K562 (cell line): ENCODE data around the gene LYRM1. TPM values are rescaled to one million over a fixed set of nuclear protein-coding genes. Genes with fewer than 3 reads are reported as not detected.

Experiments used
- EP300 ChIP-seq: IDR thresholded peaks from 2 replicates; pipeline ENCODE4 v1.6.1; 2012; ENCODE audit warnings: low read length, improper control_type of control experiment
- ETV1 ChIP-seq: fragments of 450-650 bp; conservative IDR thresholded peaks from 2 replicates; pipeline ENCODE4 v1.6.1; 2016; ENCODE audit warnings: missing genetic modification characterization, control low read depth, low read depth, missing compliant biosample characterization
- ETV6 ChIP-seq, 3 experiments: fragments of 150-350 bp in 1 of 3; sonication (generic) in 1 of 3; formaldehyde crosslinking in 1 of 3; IDR thresholded peaks; 2 replicates each; pipeline versions ENCODE4 v1.6.1 to v1.8.0; 2014 to 2022; ENCODE audit warnings: borderline replicate concordance in 2 of 3, low read depth in 2 of 3, antibody characterized with exemption in 1 of 3, low read length in 1 of 3, mild to moderate bottlenecking in 1 of 3, missing genetic modification reagents in 1 of 3
- FOXA3 ChIP-seq, 2 experiments: fragments of 450-650 bp in 1 of 2; sonication (generic) in 1 of 2; formaldehyde crosslinking; IDR thresholded peaks in 1 of 2; conservative IDR thresholded peaks in 1 of 2; 2 replicates each; pipeline versions ENCODE4 v1.4.0 to v1.8.0; 2020 to 2022; ENCODE audit warnings: mild to moderate bottlenecking in 2 of 2, missing genetic modification reagents in 1 of 2
- FOXK2 ChIP-seq, 2 experiments: fragments of 450-650 bp; IDR thresholded peaks in 1 of 2; conservative IDR thresholded peaks in 1 of 2; 2 replicates each; pipeline ENCODE4 v1.6.1; 2016; ENCODE audit warnings: low read depth in 2 of 2, mild to moderate bottlenecking in 1 of 2
- GABPA ChIP-seq: fragments of 200-800 bp; sonication (Bioruptor generic); conservative IDR thresholded peaks from 2 replicates; pipeline ENCODE4 v1.6.1; 2016; ENCODE audit warnings: low read depth, missing genetic modification characterization, missing compliant biosample characterization
- HDAC1 ChIP-seq, 2 experiments: fragments of 450-650 bp; IDR thresholded peaks; 2 replicates each; pipeline ENCODE4 v1.6.1; 2016 to 2017; ENCODE audit warnings: inconsistent platforms in 1 of 2, mild to moderate bottlenecking in 1 of 2, moderate library complexity in 1 of 2
- MEF2D ChIP-seq: conservative IDR thresholded peaks from 2 replicates; pipeline ENCODE4 v1.6.1; 2016; ENCODE audit warnings: low read depth, missing genetic modification characterization, missing compliant biosample characterization
- MTA1 ChIP-seq: fragments of 450-650 bp; IDR thresholded peaks from 2 replicates; pipeline ENCODE4 v1.6.1; 2017; ENCODE audit warnings: borderline replicate concordance
- MTA2 ChIP-seq: fragments of 450-650 bp; IDR thresholded peaks from 2 replicates; pipeline ENCODE4 v1.6.1; 2016; ENCODE audit warnings: low read depth
- NBN ChIP-seq: fragments of 450-650 bp; IDR thresholded peaks from 2 replicates; pipeline ENCODE4 v1.6.1; 2016; ENCODE audit warnings: low read depth, mild to moderate bottlenecking
- PKNOX1 ChIP-seq: fragments of 450-650 bp; IDR thresholded peaks from 2 replicates; pipeline ENCODE4 v1.6.1; 2016
- RCOR1 ChIP-seq, 2 experiments: IDR thresholded peaks; 2 replicates each; pipeline ENCODE4 v1.6.1; 2012; ENCODE audit warnings: low read depth in 2 of 2, low read length in 2 of 2, borderline replicate concordance in 1 of 2, improper control_type of control experiment in 1 of 2
- ZHX1 ChIP-seq: fragments of 150-350 bp; conservative IDR thresholded peaks from 2 replicates; pipeline ENCODE4 v1.6.1; 2014; ENCODE audit warnings: low read length
- ZNF277 ChIP-seq: fragments of 250-450 bp; sonication (Bioruptor Pico); IDR thresholded peaks from 2 replicates; pipeline ENCODE4 v1.8.0; 2022; ENCODE audit warnings: inconsistent platforms, mild to moderate bottlenecking, moderate library complexity, borderline replicate concordance
- polyA plus RNA-seq, 8 experiments: library from polyadenylated mRNA; depleted of rRNA in 4 of 8; stranded (reverse) in 5 of 8; unstranded in 3 of 8; fragments of >200 nt; fragmentation: Nextera tagmentation in 2 of 8; fragmentation: Illumina TruSeq in 1 of 8; extraction: Ambion mirVana in 2 of 8; extraction: Trizol in 1 of 8; gene quantifications; 2 replicates each; pipeline versions ENCODE4 v1.2.1 to v1.2.3, GENCODE V29; 2011 to 2014; ENCODE audit warnings: inconsistent platforms in 1 of 8, missing spikeins in 1 of 8
- total RNA-seq, 7 experiments: library from RNA; depleted of rRNA in 6 of 7; stranded (reverse); fragments of >200 nt in 6 of 7; fragmentation: Illumina TruSeq in 2 of 7; extraction: Trizol in 2 of 7; gene quantifications; 2 replicates each; pipeline versions ENCODE4 v1.2.1 to v1.2.3, GENCODE V29; 2011 to 2021; ENCODE audit warnings: low replicate concordance in 1 of 7

The LYRM1 gene
- total and polyA plus RNA-seq, 9 of the 15 experiments (the other 6 are each of a cell fraction or from before 2014, with no cell fraction given): 17.5 to 44.1 (median 32.7) TPM

- TF ChIP-seq ETV1 (tag) (peak; percentile 87), PKNOX1 (peak; percentile 26; the same call in 1 of the 2 replicates), ZHX1 (no peak), ZNF277 (CRISPR knock-in tag) (no peak), EP300 (peak; percentile 5; the same call in 1 of the 2 replicates), NBN (peak; percentile 46; the same call in 1 of the 2 replicates), RCOR1 (IDR thresholded peaks at IDR 0.05; ENCODE audit: borderline replicate concordance in 1 of 2, low read depth in 2 of 2, low read length in 2 of 2) (0 out of 4 replicates have a peak, but pooled peaks of 1 of the 2 experiments have one; percentile 11), FOXK2 (conservative IDR thresholded peaks at IDR 0.05 in 1 of 2, IDR thresholded peaks at IDR 0.05 in 1 of 2; ENCODE audit: low read depth in 2 of 2) (peak; percentile 64 to 66; a peak in 1 of 4 replicates), MTA2 (peak; percentile 46; the same call in 1 of the 2 replicates), GABPA (tag) (peak; percentile 59), MEF2D (tag) (peak; percentile 59; the same call in 1 of the 2 replicates), HDAC1 (IDR thresholded peaks at IDR 0.05) (0 out of 4 replicates have a peak, but pooled peaks of 1 of the 2 experiments have one; percentile 54), FOXA3 (CRISPR knock-in tag; conservative IDR thresholded peaks at IDR 0.05 in 1 of 2, IDR thresholded peaks at IDR 0.05 in 1 of 2) (peak in 1 of 2 experiments; percentile 31; a peak in 1 of 4 replicates), MTA1 (peak; percentile 72; the same call in 1 of the 2 replicates), ETV6 (IDR thresholded peaks at IDR 0.05; ENCODE audit: borderline replicate concordance in 1 of 2, low read depth in 2 of 2, low read length in 1 of 2) (peak in 1 of 2 experiments; percentile 90; a peak in 1 of 4 replicates), ETV6 (CRISPR knock-in tag; IDR thresholded peaks at IDR 0.05; ENCODE audit: borderline replicate concordance) (no peak)
- TF ChIP-seq, all 486 proteins: peak for 54
Observed at GRCh38 chr16:20904507-20905081, 4.0 kb downstream of the LYRM1 start (continued).
